HG02840 (cell line): ENCODE results near the gene TIAM2.
"Not testable (repeated sequence)": the region's sequence is repeated elsewhere in the genome, so short reads cannot be mapped to it uniquely, and the experiment has no call there.

Source experiments
- ATAC-seq: cut with Tn5 transposase; IDR thresholded peaks from one replicate; pipeline ENCODE4 v1.9.1; 2021; ENCODE audit warnings: mild to moderate bottlenecking, moderate library complexity, moderate number of reproducible peaks; ENCODE audit not compliant: unreplicated experiment, low FRiP score

Gene TIAM2

DNA sequence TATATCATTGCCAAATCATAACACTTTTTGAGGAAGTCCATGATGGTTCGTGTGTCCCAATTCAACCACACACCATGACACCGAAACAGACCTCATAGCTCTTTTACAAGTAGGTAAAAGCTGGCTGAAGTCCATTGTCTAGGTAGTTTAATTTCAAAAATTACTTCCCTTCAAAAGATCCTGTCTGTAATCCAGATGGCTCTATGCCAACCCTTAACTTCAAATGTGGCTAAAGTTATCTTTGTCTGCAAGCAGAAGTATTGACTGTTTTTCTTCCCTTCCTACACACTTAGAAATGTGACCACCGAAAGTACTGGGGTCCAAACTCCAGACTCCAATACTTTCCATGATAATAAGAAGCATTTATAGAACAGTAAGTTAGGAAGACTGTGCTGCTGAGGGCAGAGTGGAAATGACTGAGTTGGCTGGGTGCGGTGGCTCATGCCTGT lies 8.3 kb upstream of the TIAM2 start:
- no peak for ATAC-seq

DNA sequence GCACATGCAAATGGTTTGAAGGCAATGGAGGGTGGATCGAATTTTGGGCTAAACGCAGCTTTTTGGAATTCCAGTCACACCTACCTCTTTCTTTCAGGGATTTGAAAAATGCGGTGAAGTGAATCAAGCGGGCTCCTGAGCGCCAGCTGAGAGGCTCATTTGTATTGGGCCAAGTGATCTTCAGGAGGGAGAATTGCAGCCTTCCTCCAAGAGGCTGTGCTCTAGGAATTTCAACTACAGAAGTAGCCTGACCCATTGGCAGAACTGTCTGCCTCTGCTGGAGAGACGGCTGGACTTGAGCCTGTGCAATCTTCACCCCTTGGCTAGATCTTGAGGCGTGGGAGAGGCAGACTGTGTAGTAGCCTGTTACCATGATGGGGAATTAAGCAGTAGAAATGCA lies 5.7 kb upstream of the TIAM2 start:
- no peak for ATAC-seq

- no peak for ATAC-seq
These were observed 3.9 kb upstream of the TIAM2 start for GRCh38 chr6:154991207-154991606.

DNA sequence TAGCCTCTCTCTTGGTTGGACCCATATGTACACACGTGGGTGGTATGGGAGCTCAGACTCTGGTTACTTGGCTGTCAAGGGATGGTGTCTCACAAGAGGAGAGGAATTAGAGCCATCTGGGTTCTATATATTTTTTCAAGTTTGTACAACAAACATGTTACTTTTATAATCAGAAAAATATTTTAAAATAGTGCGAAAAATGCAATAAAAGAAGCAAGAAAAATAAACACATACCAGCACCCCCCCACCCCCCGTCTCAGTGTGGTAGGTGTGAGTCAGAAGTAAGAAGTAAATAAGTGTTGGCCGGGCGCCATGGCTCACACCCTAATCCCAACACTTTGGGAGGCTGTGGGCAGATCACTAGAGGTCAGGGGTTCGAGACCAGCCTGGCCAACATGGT lies 2.1 kb upstream of the TIAM2 start:
- ATAC-seq, result no peak

GRCh38 chr6:154993710-154994109 lies 1.4 kb upstream of the TIAM2 start:
- no peak for ATAC-seq

- no peak for ATAC-seq
These were observed 270 bp upstream of the TIAM2 start for GRCh38 chr6:154994836-154995253.

GRCh38 chr6:154996016-154996590 lies 988 bp downstream of the TIAM2 start:
- ATAC-seq, result no peak

GRCh38 chr6:154996841-154997311 lies 1.8 kb downstream of the TIAM2 start:
- ATAC-seq, result no peak

- no peak for ATAC-seq
These were observed 3.7 kb downstream of the TIAM2 start for GRCh38 chr6:154998855-154999254.

DNA sequence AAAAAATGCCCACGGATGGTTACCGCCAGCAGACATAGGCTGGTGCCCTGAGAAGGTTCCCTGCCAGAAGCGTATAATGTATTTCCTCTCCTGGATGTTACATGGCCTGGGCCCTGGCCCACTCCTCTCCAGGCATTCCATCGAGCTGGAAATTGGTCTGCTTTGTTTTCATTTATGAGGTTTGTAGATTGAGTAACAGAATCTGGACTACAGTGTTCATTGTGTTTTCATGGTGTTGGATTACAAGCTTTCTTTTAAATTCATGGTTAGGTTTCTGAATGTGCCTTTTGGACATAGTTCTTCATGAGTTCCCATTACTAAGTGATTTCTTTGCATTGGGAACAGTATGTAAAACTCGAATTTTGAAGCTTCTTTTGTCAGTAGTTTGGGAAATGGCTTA lies 6.4 kb downstream of the TIAM2 start:
- ATAC-seq, result no peak

DNA sequence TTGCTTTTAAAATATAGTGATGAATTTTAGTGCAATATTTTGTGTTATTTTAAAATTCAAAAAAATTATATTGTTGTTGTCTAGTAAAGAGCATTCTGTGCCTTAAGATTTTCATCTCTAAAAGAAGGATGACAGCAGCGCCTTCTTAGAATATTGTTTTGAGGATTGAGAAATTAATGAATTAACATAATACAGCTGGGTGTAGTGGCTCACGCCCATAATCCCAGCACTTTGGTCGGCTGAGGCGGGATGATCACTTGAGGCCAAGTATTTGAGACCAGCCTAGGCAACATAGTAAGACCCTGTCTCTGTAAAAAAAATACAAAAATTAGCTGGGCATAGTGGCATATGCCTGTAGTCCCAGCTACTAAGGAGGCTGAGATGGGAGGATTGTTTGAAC lies 6.8 kb downstream of the TIAM2 start:
- ATAC-seq, result no peak

GRCh38 chr6:155003476-155003875 lies 8.4 kb downstream of the TIAM2 start:
- no peak for ATAC-seq

GRCh38 chr6:155004017-155004416 lies 8.9 kb downstream of the TIAM2 start:
- no peak for ATAC-seq

GRCh38 chr6:155004576-155005372 lies 9.7 kb downstream of the TIAM2 start:
- no peak for ATAC-seq

- ATAC-seq, result no peak
These were observed 13.5 kb downstream of the TIAM2 start for GRCh38 chr6:155008625-155009024.

DNA sequence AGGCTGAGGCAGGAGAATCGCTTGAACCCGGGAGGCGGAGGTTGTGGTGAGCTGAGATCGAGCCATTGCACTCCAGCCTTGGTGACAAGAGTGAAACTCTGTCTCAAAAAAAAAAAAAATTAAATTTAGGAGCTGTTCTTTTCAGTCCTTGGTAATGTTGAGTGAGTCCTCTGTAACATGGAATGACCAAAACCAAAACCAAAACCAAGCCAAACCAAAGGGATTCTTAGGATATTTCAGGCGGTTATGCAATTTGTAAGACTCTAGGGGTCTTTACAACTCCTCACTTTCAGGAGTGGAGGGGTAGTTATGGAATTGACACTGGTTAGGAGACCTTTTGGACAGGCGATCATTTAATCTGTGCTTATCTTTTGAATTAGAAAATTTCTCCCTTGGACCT lies 15.8 kb downstream of the TIAM2 start:
- ATAC-seq, result no peak

DNA sequence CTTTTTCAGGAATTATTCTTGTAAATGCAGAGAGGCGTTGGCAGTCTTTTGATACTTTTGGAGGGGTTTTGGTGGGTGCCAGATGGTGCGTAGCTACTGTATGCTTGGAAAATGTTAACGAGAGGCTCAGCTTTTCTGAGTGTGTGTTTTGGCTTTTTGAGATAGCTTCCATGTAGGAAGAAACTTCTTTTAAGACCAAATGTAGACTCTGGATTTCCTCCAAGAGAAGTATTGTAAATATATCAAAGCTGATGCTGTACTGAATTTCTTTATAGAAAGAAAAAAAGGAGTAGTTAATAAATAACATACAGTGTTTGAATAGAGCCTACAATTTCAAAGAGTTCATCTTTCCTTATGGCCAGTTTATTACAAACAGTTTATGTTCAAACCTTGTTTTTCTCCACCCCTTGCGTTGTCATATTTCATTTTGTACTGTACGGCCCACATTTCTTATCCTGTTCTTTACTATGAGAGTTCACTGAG lies 16.7 kb downstream of the TIAM2 start:
- no peak for ATAC-seq

- ATAC-seq, result no peak
These were observed 18.4 kb downstream of the TIAM2 start for GRCh38 chr6:155013457-155013876.

GRCh38 chr6:155014137-155014536 lies 19.0 kb downstream of the TIAM2 start:
- no peak for ATAC-seq

DNA sequence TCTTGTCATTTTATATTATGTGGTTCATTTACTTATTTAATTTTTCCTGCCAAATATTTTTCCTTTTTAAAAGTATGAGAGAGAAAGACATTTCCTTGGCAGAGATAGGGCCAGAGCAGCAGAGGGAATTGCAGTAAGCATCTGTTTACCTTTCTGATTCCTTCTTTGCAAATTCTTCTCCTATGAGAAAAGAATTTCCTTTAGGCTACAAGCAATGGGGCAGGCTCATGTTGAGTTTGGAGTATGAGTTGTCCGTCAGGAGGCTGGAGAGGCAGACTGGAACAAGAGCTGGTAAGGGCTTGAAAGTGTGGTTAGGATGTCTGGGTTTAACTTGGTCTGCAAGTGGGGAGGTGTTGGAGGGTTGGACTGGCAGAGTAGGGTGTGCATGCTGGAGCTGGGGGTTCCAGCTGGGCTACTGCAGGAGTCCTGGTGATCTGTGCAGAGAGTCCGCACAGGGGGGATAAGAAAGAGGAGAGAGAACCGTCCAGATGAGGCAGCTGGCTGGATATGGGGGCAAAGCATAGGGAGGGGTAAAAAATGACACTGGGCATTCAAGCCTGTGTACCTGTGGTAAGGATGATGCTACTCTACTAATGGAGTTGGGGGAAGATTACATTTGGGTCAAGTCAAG lies 19.7 kb downstream of the TIAM2 start:
- no peak for ATAC-seq

GRCh38 chr6:155018415-155018814 lies 23.3 kb downstream of the TIAM2 start:
- ATAC-seq, result not testable (repeated sequence)
